ENCODE measurements around the gene SNX30. TPM values are rescaled to one million over a fixed set of nuclear protein-coding genes. Genes with fewer than 3 reads are reported as not detected.

Gene SNX30
- total RNA-seq, 2 experiments from 2014 or later = 3.8 to 3.9 TPM

- TF ChIP-seq CTCF (IDR thresholded peaks at IDR 0.05) = no peak
- no peak overlapping the region for H3K27ac Mint-ChIP-seq
- H3K36me3 Mint-ChIP-seq (ENCODE audit: low read depth) = no peaks in the 10 kb centered on the region
- POLR2A ChIA-PET = no interaction called here
- H3K4me3 Mint-ChIP-seq = no peak overlapping the region
- intact Hi-C loops (cut with micrococcal nuclease) = no loop called here
- no peaks in the 10 kb centered on the region for H3K9me3 Mint-ChIP-seq
- CTCF ChIA-PET = interaction anchor here (1.1 to 2.5 kb wide), 4 partner anchors 9 to 37 kb away, joined by 3 to 17 read pairs (median 4); no protein-coding TSS in a partner anchor
- peaks cover 21% of the 10 kb centered on the region for H3K4me1 Mint-ChIP-seq (ENCODE audit: low read depth)
- no peaks in the 10 kb centered on the region for H3K27me3 Mint-ChIP-seq
- DNase-seq (no peak), ATAC-seq (no peak)
These were observed 33.0 kb downstream of the SNX30 start for GRCh38 chr9:112783551-112783954.

GRCh38 chr9:112784020-112784785 is 33.6 kb downstream of the SNX30 start:
- TF ChIP-seq CTCF (IDR thresholded peaks at IDR 0.05) = no peak
- ChIA-PET POLR2A (no interaction called here), CTCF (interaction anchor here (1.4 to 2.5 kb wide), 2 partner anchors 9 to 36 kb away, joined by 5 to 17 read pairs; no protein-coding TSS in a partner anchor)
- H3K27me3 Mint-ChIP-seq = no peaks in the 10 kb centered on the region
- intact Hi-C loops (cut with micrococcal nuclease) = no loop called here
- no peak for ATAC-seq
- H3K4me3 Mint-ChIP-seq = no peak overlapping the region
- peaks cover 21% of the 10 kb centered on the region for H3K4me1 Mint-ChIP-seq (ENCODE audit: low read depth)
- no peaks in the 10 kb centered on the region for H3K9me3 Mint-ChIP-seq
- no peak for DNase-seq
- no peaks in the 10 kb centered on the region for H3K36me3 Mint-ChIP-seq (ENCODE audit: low read depth)
- no peak overlapping the region for H3K27ac Mint-ChIP-seq

- TF ChIP-seq CTCF (IDR thresholded peaks at IDR 0.05) = no peak
- H3K4me1 Mint-ChIP-seq (ENCODE audit: low read depth) = peaks cover 18% of the 10 kb centered on the region
- ChIA-PET POLR2A (interaction anchor here (1.1 kb wide), 1 partner anchor 68 kb away, joined by 3 read pairs; the partner anchor contains the start of gene INIP), CTCF (interaction anchor here (1.1 to 1.9 kb wide), 2 partner anchors 13 to 67 kb away, joined by 3 to 5 read pairs; no protein-coding TSS in a partner anchor)
- no peak overlapping the region for H3K4me3 Mint-ChIP-seq
- no peaks in the 10 kb centered on the region for H3K36me3 Mint-ChIP-seq (ENCODE audit: low read depth)
- H3K9me3 Mint-ChIP-seq = no peaks in the 10 kb centered on the region
- H3K27me3 Mint-ChIP-seq = no peaks in the 10 kb centered on the region
- DNase-seq = no peak
- no peak for ATAC-seq
- no peak overlapping the region for H3K27ac Mint-ChIP-seq
- intact Hi-C loops (cut with micrococcal nuclease) = no loop called here
These were observed 35.4 kb downstream of the SNX30 start for GRCh38 chr9:112785986-112786385.

- H3K27ac Mint-ChIP-seq = no peak overlapping the region
- H3K27me3 Mint-ChIP-seq = no peaks in the 10 kb centered on the region
- ATAC-seq = no peak
- intact Hi-C loops (cut with micrococcal nuclease) = no loop called here
- H3K36me3 Mint-ChIP-seq (ENCODE audit: low read depth) = no peaks in the 10 kb centered on the region
- DNase-seq = no peak
- ChIA-PET POLR2A (interaction anchor here (1.1 kb wide), 1 partner anchor 69 kb away, joined by 3 read pairs; the partner anchor contains the start of gene INIP), CTCF (interaction anchor here (1.9 kb wide), 1 partner anchor 14 kb away, joined by 5 read pairs; no protein-coding TSS in a partner anchor)
- H3K4me3 Mint-ChIP-seq = no peak overlapping the region
- peaks cover 17% of the 10 kb centered on the region for H3K4me1 Mint-ChIP-seq (ENCODE audit: low read depth)
- no peak for TF ChIP-seq CTCF (IDR thresholded peaks at IDR 0.05)
- no peaks in the 10 kb centered on the region for H3K9me3 Mint-ChIP-seq
These were observed 36.4 kb downstream of the SNX30 start for GRCh38 chr9:112786829-112787520.

GRCh38 chr9:112787978-112788377 is 37.4 kb downstream of the SNX30 start:
- ChIA-PET POLR2A (no interaction called here), CTCF (no interaction called here)
- Mint-ChIP-seq H3K9me3 (no peaks in the 10 kb centered on the region), H3K4me1 (ENCODE audit: low read depth) (peaks cover 19% of the 10 kb centered on the region), H3K27ac (no peak overlapping the region), H3K27me3 (no peaks in the 10 kb centered on the region), H3K36me3 (ENCODE audit: low read depth) (no peaks in the 10 kb centered on the region), H3K4me3 (no peak overlapping the region)
- TF ChIP-seq CTCF (IDR thresholded peaks at IDR 0.05) = no peak
- intact Hi-C loops (cut with micrococcal nuclease) = no loop called here
- DNase-seq (no peak), ATAC-seq (no peak)

All from activated CD8-positive, alpha-beta T cell treated with anti-CD3 and anti-CD28 coated beads for 36 hours (primary cell).